ENCODE measurements around the gene PHLDB1.

Gene PHLDB1

DNA sequence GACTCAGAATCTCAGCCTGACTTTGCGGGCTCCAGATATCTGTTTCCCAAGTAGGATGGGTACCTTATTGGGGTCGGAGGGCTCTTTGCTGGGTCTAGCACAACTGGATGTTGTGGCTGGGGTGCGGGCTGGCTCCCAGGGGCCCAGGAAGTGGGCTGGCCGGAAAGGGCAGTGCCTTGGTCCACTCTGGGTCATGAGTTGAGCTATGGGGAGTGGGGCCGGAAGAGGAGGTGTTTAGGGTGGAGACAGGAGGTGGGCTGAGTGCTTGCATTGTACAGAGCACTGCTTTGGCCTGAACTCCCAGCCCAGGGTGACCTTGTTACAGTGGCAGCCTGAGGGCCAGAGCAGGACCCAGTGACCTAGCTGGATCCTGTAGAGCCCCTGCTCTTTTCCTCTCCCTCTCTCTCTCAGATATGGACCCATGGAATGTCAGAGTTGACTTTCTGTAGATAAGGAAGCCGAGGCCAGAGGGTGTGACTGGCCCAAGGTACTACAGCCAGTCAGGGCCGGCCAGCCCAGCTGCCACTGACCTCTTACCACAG, 13.2 kb downstream of the PHLDB1 start:
- DNase-seq (ENCODE audit: low read depth): no peak
- peak overlapping the region; percentile 60 for H3K4me3 ChIP-seq (ENCODE audit: low read depth, low read length)

DNA sequence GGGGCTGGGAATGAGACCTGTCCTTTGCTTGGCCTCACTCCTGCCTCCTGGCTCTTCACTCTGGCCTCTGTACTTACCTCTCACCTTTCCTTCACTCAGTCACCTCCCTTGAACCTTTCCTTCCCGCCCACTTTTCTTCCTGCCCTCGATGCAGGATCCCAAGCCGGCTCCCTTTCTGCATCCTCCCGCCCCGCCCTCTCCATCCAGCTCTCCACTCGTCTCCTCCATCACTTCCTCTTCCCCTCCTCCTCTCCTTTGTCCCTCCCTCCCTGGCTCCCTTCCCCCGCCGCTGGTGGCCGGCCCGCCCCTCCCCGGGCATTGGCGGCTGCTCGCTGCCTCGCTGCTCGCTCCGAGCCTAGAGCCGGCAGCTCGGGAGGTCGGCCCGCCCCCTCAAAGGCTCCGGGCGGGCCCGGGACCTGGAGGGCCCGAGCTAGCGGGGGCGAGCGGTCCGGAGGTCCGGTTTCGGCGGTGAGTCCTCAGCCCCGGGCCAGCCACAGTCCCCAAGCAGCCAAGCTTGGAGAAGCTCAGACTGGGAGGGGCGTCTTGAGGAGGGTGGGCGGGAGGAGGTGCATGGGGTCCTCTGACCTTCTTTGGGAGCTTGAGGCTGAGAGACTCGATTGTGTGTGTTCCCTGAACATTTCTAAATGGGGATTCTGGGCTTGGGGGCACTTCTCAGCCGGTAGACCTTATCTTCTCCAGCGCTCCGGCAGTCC, 13.8 kb downstream of the PHLDB1 start:
- H3K4me3 ChIP-seq (ENCODE audit: low read depth, low read length): peak overlapping the region; percentile 60
- peak; percentile 68 for DNase-seq (ENCODE audit: low read depth)

DNA sequence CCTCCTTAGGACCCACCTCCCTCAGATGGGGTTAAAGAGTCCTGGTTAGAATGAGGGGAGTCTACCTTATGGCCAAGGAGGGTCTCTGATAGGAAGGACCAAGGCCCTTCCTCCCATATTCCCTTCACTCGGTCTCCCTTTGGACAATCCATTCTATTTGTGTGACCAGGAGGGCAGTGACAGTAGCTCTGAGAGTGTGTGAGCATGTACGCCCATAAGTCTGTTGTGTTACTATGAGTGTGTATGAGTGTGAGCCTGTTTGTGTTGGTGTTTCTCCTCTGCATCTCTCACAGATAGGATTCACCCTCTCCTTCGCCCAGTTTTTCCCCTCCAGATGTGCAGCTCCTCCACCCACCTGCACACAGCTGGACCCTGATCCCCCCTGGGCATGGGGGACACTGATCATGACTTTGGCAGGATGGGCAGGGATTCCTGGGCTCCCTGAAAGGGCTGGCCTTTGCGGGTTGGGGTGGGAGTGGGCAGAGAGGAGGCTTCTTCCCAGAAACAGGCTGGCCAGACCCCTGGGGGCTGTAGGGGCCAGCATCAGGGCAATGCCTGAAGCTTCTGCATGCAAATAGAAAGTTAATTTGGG, 14.5 kb downstream of the PHLDB1 start:
- peak overlapping the region; percentile 60 for H3K4me3 ChIP-seq (ENCODE audit: low read depth, low read length)
- no peak for DNase-seq (ENCODE audit: low read depth)

DNA sequence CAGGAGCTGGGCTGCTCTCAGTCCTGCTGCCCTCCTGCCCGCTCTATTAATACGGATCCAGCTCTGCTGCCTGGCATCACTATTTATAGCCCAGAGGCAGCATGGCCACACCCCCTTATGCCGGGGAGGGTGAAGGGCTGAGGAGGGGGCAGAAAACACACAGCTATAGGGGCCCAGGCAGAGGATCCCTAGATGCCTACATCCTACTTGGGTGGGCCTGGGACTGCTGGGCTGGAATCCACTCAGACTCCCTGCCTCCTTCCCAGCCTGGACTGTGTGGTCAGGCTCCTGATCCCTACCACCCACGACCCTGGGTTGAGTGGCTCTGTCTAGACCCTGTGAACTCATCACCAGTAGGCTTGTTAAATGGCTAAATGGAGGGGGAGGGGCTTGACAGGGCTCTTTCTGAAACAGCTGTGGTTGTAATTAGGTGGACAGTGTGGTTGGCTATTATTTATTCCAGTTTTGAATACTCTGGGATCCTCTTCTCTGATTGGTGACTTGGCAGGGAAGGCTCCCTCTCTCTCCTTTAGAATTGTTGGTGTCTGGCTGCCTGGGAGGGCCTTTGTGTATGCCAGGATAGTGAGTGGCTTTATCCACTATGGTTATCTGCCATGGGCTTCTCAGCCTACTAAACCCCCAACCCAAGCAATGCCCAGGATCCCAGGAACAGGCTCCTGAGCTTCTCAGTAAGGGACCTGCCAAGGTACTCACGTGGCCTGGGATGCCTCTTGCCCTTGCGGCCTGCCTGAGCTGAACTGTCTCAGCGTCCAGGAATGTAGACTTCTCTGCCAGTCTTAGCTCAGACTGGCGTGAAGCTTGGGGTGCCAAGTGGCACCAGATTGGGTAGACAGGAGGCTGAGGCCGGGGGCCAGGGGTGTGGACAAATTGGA, 15.2 kb downstream of the PHLDB1 start:
- no peak for DNase-seq (ENCODE audit: low read depth)
- peak overlapping the region; percentile 60 for H3K4me3 ChIP-seq (ENCODE audit: low read depth, low read length)

DNA sequence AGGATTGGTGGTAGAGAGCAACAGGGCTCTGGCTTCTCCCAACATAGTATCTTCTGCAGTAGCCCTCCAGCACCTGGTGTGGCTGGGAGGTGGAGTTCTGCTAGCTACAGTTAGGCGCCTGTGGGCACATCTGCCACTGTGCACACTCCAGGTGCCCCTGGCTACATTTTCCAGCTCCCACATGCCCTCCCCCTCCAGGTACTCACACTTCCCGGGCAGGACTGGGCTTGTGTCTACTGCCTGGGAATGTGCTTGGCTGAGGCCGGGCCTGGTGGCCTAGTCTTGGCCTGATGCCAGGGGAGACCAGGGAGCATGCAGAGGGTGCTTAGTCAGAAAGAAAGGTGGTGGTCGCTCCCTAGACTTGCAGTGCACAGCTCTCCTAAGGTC, 15.8 kb downstream of the PHLDB1 start:
- H3K4me3 ChIP-seq (ENCODE audit: low read depth, low read length): no peak overlapping the region
- DNase-seq (ENCODE audit: low read depth): no peak

DNA sequence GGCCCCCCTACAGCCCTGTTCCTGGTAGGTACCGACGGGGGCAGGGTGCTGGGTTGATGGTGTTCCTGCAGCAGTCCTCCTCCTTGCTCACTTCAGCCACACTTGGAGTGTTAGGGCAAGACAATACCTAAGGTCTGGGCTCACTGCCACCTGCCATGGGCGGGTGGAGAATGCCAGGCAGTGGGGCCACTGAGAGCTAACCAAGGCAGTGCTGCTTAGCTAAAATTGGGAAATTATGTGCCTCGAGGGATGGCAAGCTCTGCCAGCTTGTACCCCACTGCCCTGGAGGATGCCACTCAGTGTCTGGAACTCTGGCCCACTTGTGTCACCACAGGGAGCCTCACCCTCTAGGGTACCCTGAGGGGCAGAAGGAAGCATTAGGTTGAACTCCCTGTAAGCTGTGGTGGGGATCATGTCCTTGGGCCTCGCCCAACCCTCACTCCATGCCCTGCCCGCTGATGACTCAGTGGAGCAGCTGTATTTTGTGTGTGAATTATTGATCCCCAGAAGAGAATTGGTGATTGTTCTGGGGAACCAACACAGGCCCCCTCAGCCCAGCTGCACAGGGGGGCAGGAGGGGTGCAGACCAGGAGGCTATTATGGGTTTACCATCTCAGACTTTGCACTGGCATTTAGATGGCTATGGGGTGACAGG, 17.7 kb downstream of the PHLDB1 start:
- no peak overlapping the region for H3K4me3 ChIP-seq (ENCODE audit: low read depth, low read length)
- DNase-seq (ENCODE audit: low read depth): no peak

DNA sequence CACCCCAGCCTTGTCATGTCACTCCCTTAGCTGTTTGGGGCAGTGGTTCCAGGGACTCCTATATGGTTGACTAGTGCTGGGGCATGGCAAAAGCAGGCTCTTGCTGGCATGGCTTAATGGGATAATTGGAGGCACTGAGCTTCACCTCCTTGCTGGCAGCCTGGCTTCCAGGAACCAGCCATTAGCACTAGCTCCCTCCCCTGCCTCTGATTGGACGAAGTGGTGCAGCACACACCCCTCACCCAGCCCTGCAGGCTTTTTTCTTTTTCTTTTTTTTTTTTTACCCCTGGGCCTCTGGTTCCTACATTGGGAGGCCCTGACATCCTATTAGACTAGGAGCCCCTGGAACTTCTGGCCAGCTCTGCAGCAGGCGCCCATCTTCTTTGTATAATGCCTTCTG, 18.6 kb downstream of the PHLDB1 start:
- no peak overlapping the region for H3K4me3 ChIP-seq (ENCODE audit: low read depth, low read length)
- no peak for DNase-seq (ENCODE audit: low read depth)

DNA sequence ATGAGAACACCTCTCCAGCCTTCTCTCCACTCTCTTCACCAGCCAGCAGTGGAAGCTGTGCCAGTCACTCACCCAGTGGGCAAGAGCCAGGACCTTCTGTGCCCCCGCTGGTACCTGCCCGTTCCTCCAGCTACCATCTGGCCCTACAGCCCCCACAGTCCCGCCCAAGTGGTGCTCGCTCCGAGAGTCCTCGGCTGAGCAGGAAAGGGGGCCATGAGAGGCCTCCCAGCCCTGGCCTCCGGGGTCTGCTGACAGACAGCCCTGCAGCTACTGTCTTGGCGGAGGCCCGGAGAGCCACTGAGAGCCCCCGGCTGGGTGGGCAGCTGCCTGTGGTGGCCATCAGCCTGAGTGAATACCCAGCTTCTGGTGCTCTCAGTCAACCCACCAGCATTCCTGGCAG, 20.2 kb downstream of the PHLDB1 start:
- no peak for DNase-seq (ENCODE audit: low read depth)
- no peak overlapping the region for H3K4me3 ChIP-seq (ENCODE audit: low read depth, low read length)

DNA sequence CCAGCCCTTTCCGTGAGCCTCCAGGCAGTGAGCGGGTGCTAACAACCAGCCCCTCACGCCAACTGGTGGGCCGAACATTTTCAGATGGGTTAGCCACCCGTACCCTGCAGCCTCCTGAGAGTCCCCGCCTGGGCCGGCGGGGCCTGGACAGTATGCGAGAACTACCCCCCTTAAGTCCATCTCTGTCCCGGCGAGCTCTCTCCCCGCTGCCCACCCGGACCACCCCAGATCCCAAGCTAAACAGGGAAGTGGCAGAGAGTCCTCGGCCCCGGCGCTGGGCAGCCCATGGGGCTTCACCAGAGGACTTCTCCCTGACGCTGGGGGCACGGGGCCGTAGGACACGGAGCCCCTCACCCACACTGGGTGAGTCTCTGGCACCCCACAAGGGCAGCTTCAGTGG, 20.6 kb downstream of the PHLDB1 start:
- DNase-seq (ENCODE audit: low read depth): no peak
- H3K4me3 ChIP-seq (ENCODE audit: low read depth, low read length): no peak overlapping the region

DNA sequence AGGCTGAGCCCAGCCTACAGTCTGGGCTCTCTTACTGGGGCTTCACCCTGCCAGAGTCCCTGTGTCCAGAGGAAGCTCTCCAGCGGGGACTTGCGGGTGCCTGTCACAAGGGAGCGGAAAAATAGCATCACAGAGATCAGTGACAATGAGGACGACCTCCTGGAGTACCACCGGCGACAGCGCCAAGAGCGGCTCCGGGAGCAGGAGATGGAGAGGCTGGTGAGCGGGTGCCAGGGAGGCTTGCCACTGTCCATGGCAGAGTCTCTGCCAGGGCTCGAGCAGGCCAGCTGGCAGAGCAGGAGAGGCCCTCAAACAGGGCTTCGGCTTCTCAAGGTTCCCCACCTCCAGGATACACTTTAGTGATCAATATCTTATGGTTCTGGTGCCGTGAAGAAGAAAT, 21.0 kb downstream of the PHLDB1 start:
- no peak for DNase-seq (ENCODE audit: low read depth)
- H3K4me3 ChIP-seq (ENCODE audit: low read depth, low read length): no peak overlapping the region

DNA sequence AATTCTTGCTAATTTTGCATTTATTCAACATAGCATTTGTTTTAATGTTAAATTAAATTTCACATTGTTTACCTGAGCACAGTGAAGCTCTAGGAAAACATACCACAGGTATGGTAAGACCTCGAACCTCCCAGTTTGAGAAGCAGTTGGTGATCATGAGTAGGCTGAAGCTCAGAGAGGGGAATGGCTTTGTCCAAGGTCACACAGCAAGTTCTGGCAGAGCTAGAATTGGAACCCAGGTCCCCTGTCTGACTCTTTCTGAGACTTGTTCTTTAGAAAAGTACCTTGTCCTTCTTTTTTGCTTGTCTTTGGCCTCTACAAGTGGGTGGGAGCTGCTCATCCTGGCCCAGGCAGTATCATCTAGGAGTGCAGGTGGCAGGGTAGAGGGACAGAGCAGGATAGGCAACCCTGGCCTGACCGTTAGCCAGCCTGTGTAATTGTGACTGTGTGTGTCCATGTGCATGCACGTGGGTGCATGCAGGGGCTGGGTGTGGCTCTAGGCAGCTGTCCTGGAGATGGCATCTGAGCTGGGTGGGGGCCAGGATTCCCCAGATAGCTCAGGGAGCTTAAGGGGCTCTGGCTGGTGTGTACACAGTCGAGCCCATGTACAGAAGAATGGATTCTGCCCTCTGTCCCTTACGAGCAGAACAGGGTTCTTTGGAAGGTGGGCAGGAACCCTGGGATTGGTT, 21.6 kb downstream of the PHLDB1 start:
- no peak overlapping the region for H3K4me3 ChIP-seq (ENCODE audit: low read depth, low read length)
- no peak for DNase-seq (ENCODE audit: low read depth)

DNA sequence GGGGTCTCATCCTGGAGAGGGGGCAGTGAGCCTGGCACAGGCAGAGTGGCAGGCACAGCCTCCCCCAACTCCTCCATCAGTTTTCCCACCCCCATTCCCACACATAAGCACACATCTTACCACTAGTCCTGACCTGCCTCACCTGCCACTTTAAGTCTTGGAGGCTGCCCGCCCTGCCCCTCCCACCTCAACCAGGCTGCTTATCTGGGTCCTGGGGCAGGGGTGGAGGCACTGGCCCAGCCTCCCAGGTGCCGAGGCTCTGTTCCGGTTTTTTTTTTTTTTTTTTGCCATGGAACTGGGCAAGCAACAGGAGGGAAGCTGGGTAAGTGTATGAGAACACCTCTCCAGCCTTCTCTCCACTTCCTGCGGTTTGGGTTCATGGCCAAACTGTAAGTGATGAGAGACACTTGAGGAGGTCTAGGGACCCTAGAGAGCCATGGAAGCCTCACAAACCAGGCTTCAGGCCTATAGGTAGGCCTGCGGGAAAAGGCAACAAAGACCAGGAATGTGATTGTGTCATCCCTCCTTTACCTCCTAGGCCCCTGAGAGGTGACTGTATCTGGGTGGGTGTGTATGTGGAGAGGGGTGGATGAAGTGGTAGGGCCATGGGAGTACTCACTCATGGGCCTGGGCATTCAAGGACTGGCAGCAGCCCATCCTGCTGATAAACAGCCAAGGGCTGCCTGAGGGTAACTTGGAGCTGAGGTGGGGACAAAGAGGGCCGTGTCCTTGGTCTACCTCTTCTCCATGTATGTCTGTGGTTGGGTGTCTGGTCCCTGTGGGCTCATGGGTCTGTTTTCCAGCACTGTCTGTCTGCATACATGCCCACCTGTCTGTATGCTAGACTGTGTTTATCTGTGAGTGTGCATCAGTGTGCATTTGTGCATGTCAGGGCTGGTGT, 22.6 kb downstream of the PHLDB1 start:
- no peak for DNase-seq (ENCODE audit: low read depth)
- H3K4me3 ChIP-seq (ENCODE audit: low read depth, low read length): no peak overlapping the region

DNA sequence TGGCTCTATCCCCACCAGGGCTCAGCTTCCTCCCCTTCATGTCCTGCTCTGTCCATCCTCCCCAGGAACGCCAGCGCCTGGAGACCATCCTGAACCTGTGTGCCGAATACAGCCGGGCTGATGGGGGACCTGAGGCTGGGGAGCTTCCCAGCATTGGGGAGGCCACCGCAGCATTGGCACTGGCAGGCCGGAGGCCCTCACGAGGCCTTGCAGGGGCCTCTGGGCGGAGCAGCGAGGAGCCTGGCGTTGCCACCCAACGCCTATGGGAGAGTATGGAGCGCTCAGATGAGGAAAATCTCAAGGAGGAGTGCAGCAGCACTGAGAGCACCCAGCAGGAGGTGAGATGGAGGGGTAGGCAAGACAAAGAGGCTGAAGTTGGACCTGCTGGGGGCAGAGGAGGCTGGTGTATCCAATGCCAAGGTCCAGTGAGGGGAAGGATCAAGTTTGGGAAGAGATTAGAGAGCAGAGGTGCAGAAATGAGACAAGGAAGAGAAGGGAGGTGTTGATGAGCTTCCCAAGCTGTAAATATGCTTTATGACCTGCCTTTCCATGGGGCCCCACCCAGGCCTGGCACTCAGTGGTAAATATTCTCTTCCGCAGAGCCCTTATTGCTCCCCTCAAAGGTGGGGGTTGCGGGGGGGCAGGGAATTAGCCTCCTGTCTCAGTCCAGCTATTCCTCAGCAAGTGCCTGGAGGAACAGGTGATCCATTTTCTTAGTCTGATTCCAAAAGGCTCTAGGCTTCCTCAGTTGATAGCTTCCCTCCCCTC, 23.9 kb downstream of the PHLDB1 start:
- DNase-seq (ENCODE audit: low read depth): no peak
- no peak overlapping the region for H3K4me3 ChIP-seq (ENCODE audit: low read depth, low read length)

DNA sequence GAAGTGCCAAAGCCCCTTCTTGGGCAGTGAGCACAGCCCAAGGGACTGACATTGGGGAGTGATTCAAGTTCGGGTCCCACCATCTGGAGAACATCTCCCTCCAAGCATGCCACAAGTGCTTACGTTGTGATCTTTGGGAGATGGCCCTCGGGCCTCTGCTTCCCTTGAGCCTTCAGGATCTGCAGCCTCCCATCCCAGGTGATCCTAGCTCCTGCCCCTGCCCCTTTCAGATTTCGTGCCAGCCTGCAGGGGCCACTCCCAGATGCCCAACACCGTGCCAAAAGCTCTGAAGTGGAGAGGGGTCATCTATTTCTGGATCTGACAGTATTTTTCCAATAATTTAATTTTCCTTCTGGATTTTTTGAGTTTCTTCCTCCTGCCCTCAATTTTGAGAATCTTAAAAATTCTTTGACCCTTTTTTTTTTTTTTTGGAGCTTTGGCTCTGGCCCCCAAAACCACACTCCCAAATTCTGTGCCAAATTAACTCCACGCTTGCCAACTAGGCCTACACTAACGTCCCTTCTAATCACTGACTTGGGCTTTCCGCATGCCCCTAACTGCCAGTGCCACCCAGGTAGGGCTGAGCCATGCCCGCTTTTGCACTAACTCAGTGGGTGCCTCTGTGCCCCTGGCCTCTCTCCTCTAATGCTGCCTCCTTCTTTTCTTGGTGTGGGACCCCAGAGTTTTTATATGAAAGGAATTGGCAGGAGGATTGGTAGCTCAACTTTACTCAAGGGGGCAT, 25.3 kb downstream of the PHLDB1 start:
- DNase-seq (ENCODE audit: low read depth): no peak
- no peak overlapping the region for H3K4me3 ChIP-seq (ENCODE audit: low read depth, low read length)

DNA sequence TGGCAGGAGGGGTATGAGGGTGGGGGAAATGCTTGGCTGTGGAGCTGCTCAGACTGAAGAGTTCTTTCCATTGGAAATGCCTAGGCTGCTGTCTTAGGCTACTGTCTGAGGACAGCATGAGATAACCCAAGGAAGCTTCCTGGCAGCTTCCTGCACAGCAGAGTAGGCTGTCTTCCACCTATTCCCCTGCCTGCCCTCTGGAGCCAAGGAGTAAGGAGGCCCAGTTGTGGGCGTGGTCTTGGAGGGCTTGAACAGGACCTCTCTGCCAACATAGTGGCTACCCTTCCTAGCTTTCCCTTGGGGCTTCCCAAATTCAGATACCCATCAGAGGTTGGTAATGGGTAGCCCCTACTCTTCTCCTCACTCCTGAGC, 25.9 kb downstream of the PHLDB1 start:
- no peak for DNase-seq (ENCODE audit: low read depth)
- H3K4me3 ChIP-seq (ENCODE audit: low read depth, low read length): no peak overlapping the region

DNA sequence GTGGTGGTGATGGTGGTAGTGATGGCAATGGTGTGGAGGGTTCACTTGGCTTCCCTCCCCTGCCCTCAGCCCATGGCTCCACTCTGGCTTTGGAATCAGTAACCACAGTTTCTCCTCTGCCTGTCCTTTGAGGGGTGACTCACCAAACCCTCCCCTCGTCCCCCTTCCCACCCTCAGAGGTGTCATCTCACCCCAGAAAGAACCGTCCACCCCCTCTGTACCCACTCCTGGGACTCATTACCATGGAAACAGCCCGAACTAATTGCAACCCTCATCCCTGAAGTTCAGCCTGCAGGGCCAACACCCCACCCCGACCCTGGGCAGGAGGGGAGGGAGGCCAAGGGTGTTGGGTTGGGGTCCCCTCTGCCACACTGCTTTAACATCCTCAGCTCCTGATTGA, 26.6 kb downstream of the PHLDB1 start:
- H3K4me3 ChIP-seq (ENCODE audit: low read depth, low read length): no peak overlapping the region
- no peak for DNase-seq (ENCODE audit: low read depth)
